ENCODE results near the gene SLC25A29.
"Not testable (repeated sequence)": the region's sequence is repeated elsewhere in the genome, so short reads cannot be mapped to it uniquely, and the experiment has no call there.

SLC25A29 gene

GRCh38 chr14:100289916-100290606, 16.2 kb downstream of the SLC25A29 start:
- Histone ChIP-seq H3K27me3 (ENCODE audit: control insufficient read depth in 3 of 3, insufficient read depth in 3 of 3, low read depth in 1 of 3, low read length in 3 of 3) (no peaks in the 10 kb centered on the region), H2BK12ac (ENCODE audit: low read length) (no peak overlapping the region), H3K4me3 (ENCODE audit: low read length in 2 of 2) (no peak overlapping the region), H2AK5ac (ENCODE audit: low read depth, low read length) (no peak overlapping the region), H3K79me1 (ENCODE audit: low read depth, low read length) (peaks cover 21% of the 10 kb centered on the region), H3K27ac (replicated peaks; ENCODE audit: low read length) (peak overlapping the region; percentile 35), H2BK120ac (ENCODE audit: low read depth, low read length) (no peak overlapping the region), H3K9ac (ENCODE audit: low read depth, low read length, poor library complexity) (peak overlapping the region; percentile 21), H2AFZ (ENCODE audit: low read length) (no peak overlapping the region), H3K18ac (ENCODE audit: low read length) (peak overlapping the region; percentile 76), H3K23ac (ENCODE audit: low read depth, low read length, poor library complexity) (peak overlapping the region; percentile 20), H3K14ac (ENCODE audit: low read length) (no peak overlapping the region), H4K91ac (ENCODE audit: low read depth, low read length, poor library complexity) (no peak overlapping the region), H3K9me3 (replicated peaks in 1 of 2; ENCODE audit: control insufficient read depth in 2 of 2, insufficient read depth in 1 of 2, low read depth in 1 of 2, low read length in 2 of 2) (peaks cover 0 to 1% of the 10 kb centered on the region in 2 donors), H4K8ac (ENCODE audit: low read depth, low read length) (no peak overlapping the region), H3K4me1 (ENCODE audit: control insufficient read depth in 2 of 2, insufficient read depth in 1 of 2, low read depth in 1 of 2, low read length in 2 of 2) (peaks cover 4 to 6% of the 10 kb centered on the region in 2 donors), H3K4ac (ENCODE audit: low read length) (no peak overlapping the region), H3K36me3 (replicated peaks in 1 of 2; ENCODE audit: control insufficient read depth in 2 of 2, insufficient read depth in 2 of 2, low read length in 2 of 2) (peaks cover 50 to 55% of the 10 kb centered on the region in 2 donors), H2BK15ac (ENCODE audit: low read length) (no peak overlapping the region), H2BK5ac (ENCODE audit: low read length) (no peak overlapping the region), H3K4me2 (ENCODE audit: insufficient read depth, low read length, poor library complexity, severe bottlenecking) (no peak overlapping the region)
- WGBS, 2 donors (ENCODE audit: extremely low coverage in 2 of 2, insufficient read length in 2 of 2, insufficient replicate concordance in 1 of 2): no CpG with 5 or more reads among the region's 9 CpGs
- DNase-seq (ENCODE audit: low spot score): no peak

DNA sequence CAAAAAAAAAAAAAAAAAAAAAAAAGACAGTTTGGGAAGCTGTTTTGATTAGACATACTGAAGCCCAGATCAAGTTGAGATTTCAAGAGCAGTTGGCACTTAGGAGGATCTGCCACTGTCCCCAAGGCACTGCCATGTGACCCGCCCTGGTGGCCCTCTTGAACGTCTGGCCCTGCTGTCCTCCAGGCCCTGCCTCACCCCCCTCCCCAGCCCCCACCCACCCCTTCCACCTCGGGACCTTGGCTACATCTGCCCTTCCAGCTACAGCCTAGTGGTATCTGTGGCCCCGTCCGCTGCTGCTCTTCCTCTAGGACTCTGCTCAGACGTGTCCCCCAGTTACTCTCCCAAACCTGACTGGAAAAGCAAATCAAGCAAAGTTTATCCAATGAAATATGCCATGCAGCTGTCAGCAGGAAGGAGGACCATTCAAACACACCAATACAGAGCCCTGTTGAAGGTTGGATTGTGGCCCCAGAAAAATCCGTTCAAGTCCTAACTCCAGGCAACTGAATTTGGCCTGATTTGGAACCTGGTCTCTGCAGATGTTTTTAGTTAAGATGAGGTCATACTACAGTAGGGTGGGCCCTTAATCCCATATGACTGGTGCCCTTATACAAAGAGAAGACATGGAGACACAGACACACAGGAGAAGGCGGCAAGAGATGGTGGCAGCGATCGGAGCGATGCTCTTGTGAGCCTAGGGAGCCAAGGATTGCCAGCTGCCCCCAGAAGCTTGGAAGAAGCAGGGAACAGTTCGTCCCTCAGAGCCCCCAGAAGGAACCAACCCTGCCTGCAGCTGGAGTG, 17.7 kb downstream of the SLC25A29 start:
- no peak overlapping the region for H3K23ac ChIP-seq (ENCODE audit: low read depth, low read length, poor library complexity)
- no peak for DNase-seq (ENCODE audit: low spot score)
- H3K79me1 ChIP-seq (ENCODE audit: low read depth, low read length): peaks cover 15% of the 10 kb centered on the region
- no peak overlapping the region for H3K4me2 ChIP-seq (ENCODE audit: insufficient read depth, low read length, poor library complexity, severe bottlenecking)
- H2BK15ac ChIP-seq (ENCODE audit: low read length): no peak overlapping the region
- H2BK5ac ChIP-seq (ENCODE audit: low read length): no peak overlapping the region
- peaks cover 6 to 9% of the 10 kb centered on the region in 2 donors for H3K4me1 ChIP-seq (ENCODE audit: control insufficient read depth in 2 of 2, insufficient read depth in 1 of 2, low read depth in 1 of 2, low read length in 2 of 2)
- H3K4ac ChIP-seq (ENCODE audit: low read length): no peak overlapping the region
- H2BK120ac ChIP-seq (ENCODE audit: low read depth, low read length): no peak overlapping the region
- no peak overlapping the region for H3K14ac ChIP-seq (ENCODE audit: low read length)
- H2AFZ ChIP-seq (ENCODE audit: low read length): no peak overlapping the region
- H3K27ac ChIP-seq (replicated peaks; ENCODE audit: low read length): no peak overlapping the region
- H4K91ac ChIP-seq (ENCODE audit: low read depth, low read length, poor library complexity): no peak overlapping the region
- H3K4me3 ChIP-seq (ENCODE audit: low read length in 2 of 2): no peak overlapping the region
- H3K36me3 ChIP-seq (replicated peaks in 1 of 2; ENCODE audit: control insufficient read depth in 2 of 2, insufficient read depth in 2 of 2, low read length in 2 of 2): peaks cover 41 to 54% of the 10 kb centered on the region in 2 donors
- no peak overlapping the region for H2AK5ac ChIP-seq (ENCODE audit: low read depth, low read length)
- H3K9me3 ChIP-seq (replicated peaks in 1 of 2; ENCODE audit: control insufficient read depth in 2 of 2, insufficient read depth in 1 of 2, low read depth in 1 of 2, low read length in 2 of 2): peaks cover 0 to 1% of the 10 kb centered on the region in 2 donors
- H3K9ac ChIP-seq (ENCODE audit: low read depth, low read length, poor library complexity): no peak overlapping the region
- no peak overlapping the region for H2BK12ac ChIP-seq (ENCODE audit: low read length)
- no peak overlapping the region for H4K8ac ChIP-seq (ENCODE audit: low read depth, low read length)
- no peak overlapping the region for H3K18ac ChIP-seq (ENCODE audit: low read length)
- H3K27me3 ChIP-seq (ENCODE audit: control insufficient read depth in 3 of 3, insufficient read depth in 3 of 3, low read depth in 1 of 3, low read length in 3 of 3): no peaks in the 10 kb centered on the region
- no CpG with 5 or more reads among the region's 12 CpGs for WGBS, 2 donors (ENCODE audit: extremely low coverage in 2 of 2, insufficient read length in 2 of 2, insufficient replicate concordance in 1 of 2)

GRCh38 chr14:100287998-100288295, 18.3 kb downstream of the SLC25A29 start:
- WGBS, 2 donors (ENCODE audit: extremely low coverage in 2 of 2, insufficient read length in 2 of 2, insufficient replicate concordance in 1 of 2): no CpG with 5 or more reads among the region's 8 CpGs
- not testable (repeated sequence) for H3K9ac ChIP-seq (ENCODE audit: low read depth, low read length, poor library complexity)

More at GRCh38 chr14:100287998-100288295, 18.3 kb downstream of the SLC25A29 start:
- H3K4me1 ChIP-seq (ENCODE audit: control insufficient read depth in 2 of 2, insufficient read depth in 1 of 2, low read depth in 1 of 2, low read length in 2 of 2); H2AK5ac ChIP-seq (ENCODE audit: low read depth, low read length); H3K9me3 ChIP-seq (replicated peaks in 1 of 2; ENCODE audit: control insufficient read depth in 2 of 2, insufficient read depth in 1 of 2, low read depth in 1 of 2, low read length in 2 of 2); H4K8ac ChIP-seq (ENCODE audit: low read depth, low read length); DNase-seq (ENCODE audit: low spot score); H3K4me2 ChIP-seq (ENCODE audit: insufficient read depth, low read length, poor library complexity, severe bottlenecking); H2BK5ac ChIP-seq (ENCODE audit: low read length); H3K18ac ChIP-seq (ENCODE audit: low read length); H3K27me3 ChIP-seq (ENCODE audit: control insufficient read depth in 3 of 3, insufficient read depth in 3 of 3, low read depth in 1 of 3, low read length in 3 of 3); H3K4me3 ChIP-seq (ENCODE audit: low read length in 2 of 2); H3K14ac ChIP-seq (ENCODE audit: low read length); H3K23ac ChIP-seq (ENCODE audit: low read depth, low read length, poor library complexity); H2BK120ac ChIP-seq (ENCODE audit: low read depth, low read length); H2BK12ac ChIP-seq (ENCODE audit: low read length); H2AFZ ChIP-seq (ENCODE audit: low read length); H2BK15ac ChIP-seq (ENCODE audit: low read length); H4K91ac ChIP-seq (ENCODE audit: low read depth, low read length, poor library complexity); H3K27ac ChIP-seq (replicated peaks; ENCODE audit: low read length); H3K4ac ChIP-seq (ENCODE audit: low read length): not testable (repeated sequence)
- H3K79me1 ChIP-seq (ENCODE audit: low read depth, low read length): peaks cover 15% of the 10 kb centered on the region
- peaks cover 36 to 48% of the 10 kb centered on the region in 2 donors for H3K36me3 ChIP-seq (replicated peaks in 1 of 2; ENCODE audit: control insufficient read depth in 2 of 2, insufficient read depth in 2 of 2, low read length in 2 of 2)

All from neuronal stem cell (in vitro differentiated cells).